HepG2 (cell line): ENCODE measurements around the gene ESRP2. TPM values are rescaled to one million over a fixed set of nuclear protein-coding genes. Genes with fewer than 3 reads are reported as not detected.

Experiments used
- AGO1 ChIP-seq: fragments of 200-400 bp; formaldehyde crosslinking; IDR thresholded peaks from 2 replicates; pipeline ENCODE4 v1.6.1; 2017; ENCODE audit warnings: mild to moderate bottlenecking, low read depth, low read length, moderate library complexity; ENCODE audit not compliant: poor library complexity, severe bottlenecking
- CBX2 ChIP-seq, 2 experiments: fragments of 200-600 bp in 1 of 2; sonication (generic); formaldehyde crosslinking in 1 of 2; IDR thresholded peaks; 2 replicates each; pipeline versions ENCODE4 v1.7.0 to v1.8.1; 2018 to 2022; ENCODE audit warnings: low read depth in 2 of 2, low read length in 1 of 2, mild to moderate bottlenecking in 1 of 2, missing genetic modification reagents in 1 of 2
- DNMT1 ChIP-seq: sonication (generic); formaldehyde crosslinking; IDR thresholded peaks from 2 replicates; pipeline ENCODE4 v1.5.1; 2020; ENCODE audit warnings: mild to moderate bottlenecking, missing genetic modification reagents
- ESRRA ChIP-seq: sonication (generic); formaldehyde crosslinking; IDR thresholded peaks from 2 replicates; pipeline ENCODE4 v1.5.1; 2020; ENCODE audit warnings: mild to moderate bottlenecking, low read depth, missing genetic modification reagents
- HINFP ChIP-seq: sonication (generic); formaldehyde crosslinking; IDR thresholded peaks from 2 replicates; pipeline ENCODE4 v1.4.0; 2020; ENCODE audit warnings: low read depth, mild to moderate bottlenecking, missing genetic modification reagents
- HMGA1 ChIP-seq: sonication (generic); formaldehyde crosslinking; conservative IDR thresholded peaks from 2 replicates; pipeline ENCODE4 v1.4.0; 2020; ENCODE audit warnings: missing genetic modification reagents
- HOXA5 ChIP-seq: sonication (generic); formaldehyde crosslinking; IDR thresholded peaks from 2 replicates; pipeline ENCODE4 v1.4.0; 2020; ENCODE audit warnings: missing genetic modification reagents
- POLR2G ChIP-seq: fragments of 200-400 bp; formaldehyde crosslinking; IDR thresholded peaks from 2 replicates; pipeline ENCODE4 v1.6.1; 2018; ENCODE audit warnings: mild to moderate bottlenecking, low read depth, low read length, moderate library complexity
- RBM22 ChIP-seq: fragments of 200-400 bp; formaldehyde crosslinking; optimal IDR thresholded peaks from 2 replicates; pipeline ENCODE3; 2017; ENCODE audit warnings: mild to moderate bottlenecking, low read length, moderate library complexity
- RNF2 ChIP-seq: fragments of 450-650 bp; conservative IDR thresholded peaks from 2 replicates; pipeline ENCODE4 v1.6.1; 2016; ENCODE audit warnings: low read depth
- TAF15 ChIP-seq: fragments of 200-400 bp; formaldehyde crosslinking; IDR thresholded peaks from one replicate; pipeline ENCODE4 v1.6.1; 2018; ENCODE audit warnings: mild to moderate bottlenecking, low read depth, low read length; ENCODE audit not compliant: poor library complexity, severe bottlenecking
- TEAD2 ChIP-seq: sonication (generic); formaldehyde crosslinking; IDR thresholded peaks from 2 replicates; pipeline ENCODE4 v1.9.0; 2021; ENCODE audit warnings: missing genetic modification reagents
- ZBTB21 ChIP-seq: sonication (generic); formaldehyde crosslinking; IDR thresholded peaks from 2 replicates; pipeline ENCODE4 v1.4.0; 2020; ENCODE audit warnings: missing genetic modification reagents
- ZNF264 ChIP-seq: sonication (generic); formaldehyde crosslinking; IDR thresholded peaks from 2 replicates; pipeline ENCODE4 v1.4.0; 2020; ENCODE audit warnings: missing genetic modification reagents
- ZNF512B ChIP-seq: sonication (generic); formaldehyde crosslinking; IDR thresholded peaks from 2 replicates; pipeline ENCODE4 v1.5.1; 2020; ENCODE audit warnings: missing genetic modification reagents, mild to moderate bottlenecking, borderline replicate concordance
- ZNF672 ChIP-seq: sonication (generic); formaldehyde crosslinking; IDR thresholded peaks from 2 replicates; pipeline ENCODE4 v1.8.1; 2022; ENCODE audit warnings: missing genetic modification reagents
- ZNF768 ChIP-seq: sonication (generic); formaldehyde crosslinking; IDR thresholded peaks from 2 replicates; pipeline ENCODE4 v1.4.0; 2020; ENCODE audit warnings: missing genetic modification reagents
- polyA plus RNA-seq, 8 experiments: library from polyadenylated mRNA; depleted of rRNA in 3 of 8; stranded (reverse) in 7 of 8; unstranded in 1 of 8; fragments of >200 nt; fragmentation: Illumina TruSeq in 4 of 8; extraction: Trizol in 4 of 8; gene quantifications; 2 replicates each; pipeline versions ENCODE4 v1.2.1 to v1.2.3, GENCODE V29; 2011 to 2016; ENCODE audit warnings: low read depth in 4 of 8, missing spikeins in 1 of 8, mixed read lengths in 1 of 8; ENCODE audit not compliant: insufficient read depth in 1 of 8
- total RNA-seq, 5 experiments: library from RNA; depleted of rRNA; stranded (reverse); fragments of >200 nt; fragmentation: Illumina TruSeq; extraction: Trizol; gene quantifications; 2 replicates each; pipeline ENCODE4 v1.2.3, GENCODE V29; 2016; ENCODE audit warnings: low read depth in 1 of 5
- TF ChIP-seq, protein P1 (sequence below): IDR thresholded peaks from 2 replicates; pipeline ENCODE4 v1.6.1; 2012; ENCODE audit warnings: low read depth, low read length, improper control_type of control experiment
- TF ChIP-seq, protein P2 (sequence below): sonication (generic); formaldehyde crosslinking; IDR thresholded peaks from 2 replicates; pipeline ENCODE4 v1.5.0; 2020; ENCODE audit warnings: missing genetic modification reagents
- TF ChIP-seq, protein P3 (sequence below): sonication (generic); formaldehyde crosslinking; IDR thresholded peaks from 2 replicates; pipeline ENCODE4 v1.5.0; 2020; ENCODE audit warnings: missing genetic modification reagents

ESRP2 gene
- total and polyA plus RNA-seq, 2 of the 13 experiments (the other 11 are each of a cell fraction or from before 2014, with no cell fraction given), result 21.1 to 32.4 TPM

DNA sequence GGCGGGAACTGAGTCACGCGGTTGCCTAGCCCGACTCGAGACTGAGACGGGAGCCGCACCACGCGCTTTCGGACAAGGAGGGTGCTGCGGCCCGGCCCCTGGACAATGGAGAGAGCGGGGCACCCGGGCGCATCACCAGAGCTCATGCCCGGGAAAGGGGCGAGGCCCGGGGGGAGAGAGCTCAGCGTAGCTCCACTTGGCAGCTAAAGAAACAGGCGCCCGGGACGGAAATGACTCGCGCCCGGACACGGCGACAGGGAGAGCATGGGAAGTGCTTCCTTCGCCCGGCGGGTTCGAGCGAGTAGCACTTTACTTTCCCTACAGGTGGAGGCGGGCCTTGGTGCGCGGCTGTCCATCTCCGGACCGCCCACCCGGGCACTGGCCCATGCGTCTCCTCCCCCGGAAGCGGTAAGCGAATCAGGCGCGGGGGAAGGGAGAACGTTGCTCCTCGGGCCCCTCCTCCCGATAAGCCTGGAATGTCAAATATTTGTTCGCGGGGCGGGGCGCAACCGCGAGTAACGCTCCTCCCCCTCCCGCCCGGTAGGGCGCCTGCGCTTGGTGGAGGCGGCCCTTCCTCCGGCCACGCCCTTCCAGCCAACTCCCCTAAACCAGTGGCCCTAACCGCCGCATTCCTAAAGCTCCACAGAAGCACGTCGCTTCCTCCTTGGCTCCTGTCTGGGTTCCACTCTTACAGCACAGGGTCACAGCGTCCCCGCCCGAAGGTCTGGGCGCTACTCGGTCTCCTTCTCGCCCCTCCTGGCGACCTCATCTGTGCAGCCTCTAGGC lies 1.5 kb upstream of the ESRP2 start (continued):
- TF ChIP-seq RNF2 (0 out of 2 replicates have a peak, but pooled peaks have one; percentile 35), ZNF768 (peak; percentile 70; the same call in 1 of the 2 replicates), DNMT1 (CRISPR knock-in tag) (no peak), HINFP (CRISPR knock-in tag) (no peak), ZNF512B (0 out of 2 replicates have a peak, but pooled peaks have one; percentile 33), ZNF264 (CRISPR knock-in tag) (0 out of 2 replicates have a peak, but pooled peaks have one; percentile 37), TAF15 (peak; percentile 53), ESRRA (CRISPR knock-in tag) (peak; percentile 71), TEAD2 (CRISPR knock-in tag) (0 out of 2 replicates have a peak, but pooled peaks have one; percentile 15), POLR2G (peak; percentile 88), RBM22 (no peak), HOXA5 (peak; percentile 63; the same call in 1 of the 2 replicates), ZBTB21 (CRISPR knock-in tag) (peak; percentile 15; the same call in 1 of the 2 replicates), ZNF672 (CRISPR knock-in tag) (no peak), AGO1 (no peak), CBX2 (IDR thresholded peaks at IDR 0.05; ENCODE audit: low read depth, low read length) (no peak), CBX2 (CRISPR knock-in tag; IDR thresholded peaks at IDR 0.05; ENCODE audit: low read depth) (no peak), HMGA1 (CRISPR knock-in tag) (no peak)
- TF ChIP-seq, protein P1, sequence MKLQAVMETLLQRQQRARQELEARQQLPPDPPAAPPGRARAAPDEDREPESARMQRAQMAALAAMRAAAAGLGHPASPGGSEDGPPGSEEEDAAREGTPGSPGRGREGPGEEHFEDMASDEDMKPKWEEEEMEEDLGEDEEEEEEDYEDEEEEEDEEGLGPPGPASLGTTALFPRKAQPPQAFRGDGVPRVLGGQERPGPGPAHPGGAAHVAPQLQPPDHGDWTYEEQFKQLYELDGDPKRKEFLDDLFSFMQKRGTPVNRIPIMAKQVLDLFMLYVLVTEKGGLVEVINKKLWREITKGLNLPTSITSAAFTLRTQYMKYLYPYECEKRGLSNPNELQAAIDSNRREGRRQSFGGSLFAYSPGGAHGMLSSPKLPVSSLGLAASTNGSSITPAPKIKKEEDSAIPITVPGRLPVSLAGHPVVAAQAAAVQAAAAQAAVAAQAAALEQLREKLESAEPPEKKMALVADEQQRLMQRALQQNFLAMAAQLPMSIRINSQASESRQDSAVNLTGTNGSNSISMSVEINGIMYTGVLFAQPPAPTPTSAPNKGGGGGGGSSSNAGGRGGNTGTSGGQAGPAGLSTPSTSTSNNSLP, result no peak
- TF ChIP-seq, protein P2, sequence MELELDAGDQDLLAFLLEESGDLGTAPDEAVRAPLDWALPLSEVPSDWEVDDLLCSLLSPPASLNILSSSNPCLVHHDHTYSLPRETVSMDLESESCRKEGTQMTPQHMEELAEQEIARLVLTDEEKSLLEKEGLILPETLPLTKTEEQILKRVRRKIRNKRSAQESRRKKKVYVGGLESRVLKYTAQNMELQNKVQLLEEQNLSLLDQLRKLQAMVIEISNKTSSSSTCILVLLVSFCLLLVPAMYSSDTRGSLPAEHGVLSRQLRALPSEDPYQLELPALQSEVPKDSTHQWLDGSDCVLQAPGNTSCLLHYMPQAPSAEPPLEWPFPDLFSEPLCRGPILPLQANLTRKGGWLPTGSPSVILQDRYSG (CRISPR knock-in tag), result no peak
- TF ChIP-seq, protein P3, sequence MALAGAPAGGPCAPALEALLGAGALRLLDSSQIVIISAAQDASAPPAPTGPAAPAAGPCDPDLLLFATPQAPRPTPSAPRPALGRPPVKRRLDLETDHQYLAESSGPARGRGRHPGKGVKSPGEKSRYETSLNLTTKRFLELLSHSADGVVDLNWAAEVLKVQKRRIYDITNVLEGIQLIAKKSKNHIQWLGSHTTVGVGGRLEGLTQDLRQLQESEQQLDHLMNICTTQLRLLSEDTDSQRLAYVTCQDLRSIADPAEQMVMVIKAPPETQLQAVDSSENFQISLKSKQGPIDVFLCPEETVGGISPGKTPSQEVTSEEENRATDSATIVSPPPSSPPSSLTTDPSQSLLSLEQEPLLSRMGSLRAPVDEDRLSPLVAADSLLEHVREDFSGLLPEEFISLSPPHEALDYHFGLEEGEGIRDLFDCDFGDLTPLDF (CRISPR knock-in tag), result peak; percentile 38; the same call in 1 of the 2 replicates
